Activated CD4-positive, alpha-beta T cell treated with anti-CD3 and anti-CD28 coated beads, Interleukin-2, amount 50 U/mL, for 48 hours (primary cell): ENCODE results near the gene ADCY1.
A peak's percentile ranks its signal among the peaks of the same experiment; 100 is the strongest.

Experiments
- DNase-seq, 2 experiments: peaks; one replicate each; pipeline ENCODE4 v3.0.0-alpha.2; 2020

ADCY1 gene

GRCh38 chr7:45654341-45654740, 80.2 kb downstream of the ADCY1 start:
- no peak for DNase-seq

DNA sequence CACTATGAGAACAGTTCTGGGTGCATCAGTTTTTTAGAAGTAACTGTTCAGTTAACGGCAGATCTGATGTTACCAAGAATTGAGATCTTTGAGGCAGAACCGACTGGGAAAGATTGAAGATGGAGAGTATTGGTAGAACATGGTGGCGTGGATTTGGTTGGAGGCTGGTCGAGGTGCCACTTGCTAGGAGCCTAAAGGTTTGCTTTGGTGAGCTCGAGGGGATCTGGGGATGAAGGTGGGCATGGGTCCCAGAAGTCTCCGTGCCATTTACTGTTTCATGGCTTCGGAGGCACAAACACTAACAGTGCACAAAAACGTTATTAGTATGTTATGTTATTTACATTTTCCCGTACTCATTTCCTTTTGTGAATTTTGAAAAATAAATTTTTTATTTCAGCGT, 81.4 kb downstream of the ADCY1 start:
- DNase-seq, result no peak

DNA sequence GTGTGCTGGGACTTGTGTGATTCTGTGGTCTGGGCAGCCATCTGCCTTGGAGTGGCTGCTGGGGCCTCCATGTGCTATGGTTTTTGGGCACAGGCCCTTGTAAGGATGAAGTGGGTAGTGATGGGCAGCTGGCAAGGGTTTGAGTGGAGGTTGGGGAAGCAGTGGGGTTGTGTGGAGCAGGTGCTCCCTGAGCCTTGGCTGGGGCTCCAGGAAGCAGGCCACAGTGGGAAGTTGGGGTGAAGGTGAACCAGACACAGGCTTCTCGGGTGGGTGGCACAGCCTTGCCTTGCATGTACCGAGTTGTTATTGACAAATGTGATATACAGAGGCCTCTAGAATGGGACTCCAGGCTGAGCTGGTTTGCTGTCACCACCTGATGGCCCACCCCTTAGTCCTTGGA, 82.3 kb downstream of the ADCY1 start:
- no peak for DNase-seq

- no peak for DNase-seq
These were observed 83.1 kb downstream of the ADCY1 start for GRCh38 chr7:45657136-45657889.

- DNase-seq, result no peak
These were observed 83.9 kb downstream of the ADCY1 start for GRCh38 chr7:45657890-45658715.

DNA sequence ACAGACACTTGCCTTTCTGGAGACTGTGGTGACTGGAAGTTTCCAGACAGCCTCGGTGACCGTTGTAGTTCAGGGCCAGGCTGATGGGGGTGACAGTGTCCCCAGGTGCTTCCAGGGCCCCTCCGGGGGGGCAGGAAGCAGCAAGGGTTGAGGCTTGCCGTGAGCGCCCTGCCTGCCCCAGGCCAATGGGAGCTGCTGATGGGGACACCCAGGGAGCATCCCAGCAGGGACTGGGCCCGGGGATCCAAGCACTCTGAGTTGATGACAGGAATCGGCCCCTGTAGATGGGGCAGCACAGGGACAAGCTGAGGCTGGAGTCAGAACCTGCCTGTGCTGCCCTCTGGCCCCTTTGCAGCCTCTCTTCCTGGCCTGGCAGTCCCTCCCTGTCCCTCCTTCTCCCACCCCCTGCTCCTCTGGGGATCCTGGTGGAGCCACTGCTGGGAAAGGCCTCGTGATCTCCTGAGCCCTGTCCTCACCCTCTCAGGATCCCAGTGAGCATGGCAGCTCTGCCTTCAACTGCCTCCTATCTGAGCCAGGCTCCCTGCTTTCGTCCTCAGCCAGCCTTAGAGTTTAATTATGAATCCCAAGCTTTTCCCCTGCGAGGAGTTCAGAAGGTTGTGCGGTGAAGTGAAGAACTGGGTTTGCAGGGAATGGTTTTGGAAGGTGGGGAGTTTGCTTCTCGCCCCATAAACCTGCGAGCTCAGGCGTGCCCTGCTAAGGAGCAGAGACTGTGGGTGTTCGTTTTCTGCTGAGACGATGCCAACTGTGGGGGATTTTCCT, 84.7 kb downstream of the ADCY1 start:
- DNase-seq, result no peak

DNA sequence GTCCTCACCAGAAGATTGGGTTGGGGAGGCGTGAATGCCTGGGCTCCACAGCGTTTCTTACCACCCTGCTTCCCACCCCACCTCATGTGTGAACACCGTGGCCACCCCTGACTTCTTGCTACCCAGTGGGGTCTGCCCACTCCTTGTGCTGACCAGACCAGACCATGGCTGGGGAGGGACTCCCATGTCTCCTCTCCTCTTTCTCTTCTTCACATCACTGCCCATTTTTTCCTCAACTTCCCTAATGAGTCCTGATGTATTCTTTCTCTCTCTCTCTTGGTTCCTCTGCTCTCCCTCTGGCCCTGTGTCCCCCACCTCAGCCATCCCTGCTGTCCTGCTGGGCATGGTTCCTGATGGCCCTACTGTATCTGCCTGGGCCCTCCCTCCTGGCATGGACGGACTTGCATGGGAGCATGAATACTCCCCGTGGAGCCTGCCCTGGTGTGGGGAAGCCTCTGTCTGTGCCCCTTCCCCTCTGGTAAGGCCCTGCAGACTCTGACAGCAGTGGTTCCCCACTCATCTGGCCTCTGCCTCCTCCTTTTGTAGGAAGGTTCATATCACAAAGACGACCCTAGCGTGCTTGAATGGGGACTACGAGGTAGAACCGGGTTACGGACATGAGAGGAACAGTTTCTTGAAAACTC, 85.5 kb downstream of the ADCY1 start:
- no peak for DNase-seq

DNA sequence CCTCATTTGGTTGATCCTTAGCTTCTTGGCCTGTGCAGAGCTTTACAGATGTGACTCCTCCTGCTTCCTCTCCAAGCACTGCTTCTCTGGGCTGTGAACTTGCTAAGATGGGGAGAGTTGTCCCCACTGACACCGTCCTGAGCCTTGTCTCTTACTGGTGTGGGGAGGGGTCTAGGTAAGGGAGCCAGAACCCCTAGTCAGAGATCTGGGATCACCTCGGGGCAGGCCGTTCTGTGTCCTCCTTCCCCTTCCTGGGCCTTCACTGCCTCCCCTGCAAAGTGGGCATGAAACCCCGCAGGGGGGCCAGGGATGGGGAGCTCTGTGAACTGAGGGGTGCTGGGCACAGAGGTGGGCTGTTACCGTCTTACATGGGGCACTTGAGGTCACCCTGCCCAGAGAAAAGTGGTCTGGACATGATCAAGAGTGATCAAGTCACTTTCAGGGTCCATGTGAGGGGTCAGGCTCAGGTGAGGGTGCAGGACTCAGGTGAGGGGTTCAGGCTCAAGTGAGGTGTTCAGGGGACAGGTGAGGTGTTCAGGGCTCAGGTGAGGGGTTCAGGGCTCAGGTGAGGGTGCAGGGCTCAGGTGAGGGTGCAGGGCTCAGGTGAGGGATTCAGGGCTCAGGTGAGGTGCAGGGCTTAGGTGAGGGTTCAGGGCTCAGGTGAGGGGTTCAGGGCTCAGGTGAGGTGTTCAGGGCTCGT, 86.2 kb downstream of the ADCY1 start:
- no peak for DNase-seq

DNA sequence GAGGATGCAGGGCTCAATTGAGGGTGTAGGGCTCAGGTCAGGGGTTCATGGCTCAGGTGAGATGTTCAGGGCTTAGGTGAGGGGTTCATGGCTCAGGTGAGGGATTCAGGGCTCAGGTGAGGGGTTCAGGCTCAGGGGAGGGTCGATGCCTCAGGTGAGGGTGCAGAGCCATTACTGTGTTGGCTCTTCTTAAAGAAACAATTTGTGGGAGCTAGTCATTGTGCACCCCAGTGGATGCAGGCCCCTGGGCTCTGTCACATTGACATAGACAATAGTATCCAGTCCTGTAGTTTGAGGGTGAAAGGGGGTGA, 86.7 kb downstream of the ADCY1 start:
- DNase-seq, result no peak

DNA sequence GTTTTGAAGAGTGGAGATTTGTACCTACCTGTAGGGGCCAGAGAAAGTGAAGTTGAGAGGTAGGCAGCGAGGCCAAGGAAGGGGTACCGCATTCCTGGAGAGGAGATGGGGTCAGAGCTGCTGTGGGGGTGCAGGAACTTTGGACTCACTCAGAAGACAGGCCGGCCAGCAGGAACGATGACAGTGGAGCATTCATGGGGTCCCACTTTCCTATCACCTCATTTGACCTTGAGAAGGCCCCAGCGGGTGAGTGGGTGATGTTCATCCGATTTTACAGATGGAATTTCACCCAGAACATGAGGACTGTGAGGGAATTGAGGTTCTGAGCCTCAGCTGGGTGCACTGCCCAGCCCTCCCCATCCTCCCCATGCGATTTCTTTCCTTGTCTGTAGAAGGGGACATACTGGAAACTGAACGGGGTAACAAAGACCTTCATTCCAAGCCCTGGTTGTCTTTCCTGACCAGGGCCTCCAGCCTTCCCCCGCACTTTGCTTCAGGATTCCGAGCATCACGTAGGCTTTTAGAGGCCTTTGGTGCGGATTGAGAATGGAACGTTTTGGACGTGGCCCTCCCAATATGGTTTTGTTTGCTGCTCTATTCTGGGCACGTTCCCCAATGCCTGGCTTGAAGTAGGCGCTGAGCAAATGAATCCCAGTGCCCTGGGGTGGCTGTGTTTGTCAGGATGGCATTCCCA, 87.3 kb downstream of the ADCY1 start:
- no peak for DNase-seq

DNA sequence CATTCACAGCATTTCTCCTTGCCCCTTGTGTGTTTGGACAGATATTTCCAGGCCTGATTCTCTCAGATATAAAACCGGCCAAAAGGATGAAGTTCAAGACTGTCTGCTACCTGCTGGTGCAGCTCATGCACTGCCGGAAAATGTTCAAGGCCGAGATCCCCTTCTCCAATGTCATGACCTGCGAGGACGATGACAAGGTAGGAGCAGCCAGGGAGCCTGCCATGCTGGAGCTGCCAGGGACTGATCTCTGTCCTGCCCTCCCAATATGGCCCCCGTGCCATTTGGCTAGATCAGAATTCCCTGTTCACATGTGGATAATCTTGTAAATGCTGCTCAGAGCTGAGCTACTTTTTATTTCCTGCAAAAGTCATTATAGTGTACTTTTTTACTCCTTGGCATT, 87.8 kb downstream of the ADCY1 start:
- DNase-seq, result no peak

- no peak for DNase-seq
These were observed 88.5 kb downstream of the ADCY1 start for GRCh38 chr7:45662540-45663166.

- DNase-seq, result peak; percentile 15 to 40
These were observed 89.2 kb downstream of the ADCY1 start for GRCh38 chr7:45663167-45663921.

- DNase-seq, result no peak
These were observed 89.9 kb downstream of the ADCY1 start for GRCh38 chr7:45663965-45664633.

GRCh38 chr7:45665172-45665571, 91.0 kb downstream of the ADCY1 start:
- no peak for DNase-seq

- no peak for DNase-seq
These were observed 96.1 kb downstream of the ADCY1 start for GRCh38 chr7:45670227-45670626.

- DNase-seq, result no peak
These were observed 96.5 kb downstream of the ADCY1 start for GRCh38 chr7:45670717-45671116.

DNA sequence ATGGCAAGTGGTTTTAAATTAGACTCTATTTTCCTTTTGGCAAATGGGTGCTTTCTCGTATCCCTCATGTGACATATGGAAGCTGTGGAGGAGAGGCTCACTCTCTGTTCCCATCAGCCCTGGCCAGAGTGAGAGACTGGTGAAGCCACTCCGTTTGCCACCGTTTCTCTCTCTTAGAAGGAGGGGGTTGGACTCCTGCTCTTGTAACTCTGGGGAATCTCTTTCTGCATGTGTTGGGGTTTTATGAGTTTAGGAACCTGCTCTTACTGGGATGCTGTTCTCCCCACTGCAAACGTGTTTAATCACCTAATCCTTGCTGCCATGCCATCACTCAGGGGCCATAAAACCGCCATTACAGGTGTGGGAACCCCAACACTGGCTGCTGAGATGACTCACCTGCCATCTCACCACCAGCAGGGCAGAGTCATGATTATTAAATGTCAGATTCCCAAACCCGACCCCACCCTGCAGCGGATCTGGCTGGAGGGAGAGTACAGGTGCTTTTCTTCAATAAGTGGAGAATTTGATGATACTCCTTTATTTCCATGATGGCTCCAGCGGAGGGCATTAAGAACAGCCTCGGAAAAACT, 103.2 kb downstream of the ADCY1 start:
- DNase-seq, result no peak

DNA sequence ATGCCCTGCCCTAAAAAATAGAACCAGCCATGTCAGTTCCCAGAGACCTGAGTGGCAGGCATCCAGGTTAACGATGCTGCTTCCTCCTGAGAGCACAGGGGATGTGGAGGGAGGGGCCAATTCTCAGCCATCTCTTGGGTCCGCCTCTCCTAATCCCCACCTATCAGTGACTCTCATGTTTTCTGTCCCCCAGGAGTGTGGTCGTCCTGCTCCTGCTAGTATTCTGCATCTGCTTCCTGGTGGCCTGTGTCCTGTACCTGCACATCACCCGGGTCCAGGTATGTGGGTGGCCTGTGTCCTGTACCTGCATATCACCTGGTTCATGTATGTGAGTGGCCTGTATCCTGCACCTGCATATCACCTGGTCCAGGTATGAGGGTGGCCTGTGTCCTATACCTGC, 105.3 kb downstream of the ADCY1 start:
- no peak for DNase-seq

DNA sequence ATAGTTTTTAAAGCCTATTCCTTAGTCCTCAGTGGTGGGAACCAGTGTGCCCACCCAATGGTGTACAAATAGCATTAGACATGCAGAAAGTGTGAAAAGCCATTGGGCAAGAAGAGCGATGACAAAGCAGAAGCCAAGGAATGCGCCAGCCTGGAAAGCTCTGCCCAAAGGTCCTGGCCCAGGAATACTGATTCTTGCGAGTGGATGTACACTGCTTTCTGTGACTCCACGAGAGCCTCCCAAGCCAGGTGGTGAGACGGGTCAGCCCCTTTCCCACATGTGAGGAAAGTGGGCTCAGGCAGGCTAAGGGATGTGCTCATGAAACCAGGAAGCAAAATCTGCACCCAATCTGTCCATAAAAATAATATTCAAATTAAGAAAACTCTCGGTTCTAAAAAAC, 106.6 kb downstream of the ADCY1 start:
- no peak for DNase-seq
